ENCODE results near the gene SPPL3.
"Not testable (repeated sequence)": the region's sequence is repeated elsewhere in the genome, so short reads cannot be mapped to it uniquely, and the experiment has no call there.

SPPL3 gene

DNA sequence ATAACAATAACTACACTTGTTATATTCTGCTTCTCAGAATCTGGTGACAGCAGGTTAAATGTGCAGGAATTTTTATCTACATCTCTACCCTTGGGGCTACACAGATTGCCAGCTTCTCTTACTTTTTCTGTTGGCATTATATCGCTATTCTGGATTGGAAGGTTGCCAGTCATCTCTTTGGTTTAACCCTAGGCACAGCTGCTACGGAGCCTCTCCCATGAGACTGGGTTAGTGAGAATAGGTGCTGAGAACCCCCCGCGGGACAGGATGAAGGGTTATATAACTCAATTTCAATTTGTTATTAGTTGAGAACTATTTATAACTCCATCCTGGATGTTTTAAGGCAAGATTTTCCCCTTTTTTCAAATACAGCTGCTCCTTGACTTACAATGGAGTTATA is 105.5 kb downstream of the SPPL3 start:
- TF ChIP-seq, protein P1, sequence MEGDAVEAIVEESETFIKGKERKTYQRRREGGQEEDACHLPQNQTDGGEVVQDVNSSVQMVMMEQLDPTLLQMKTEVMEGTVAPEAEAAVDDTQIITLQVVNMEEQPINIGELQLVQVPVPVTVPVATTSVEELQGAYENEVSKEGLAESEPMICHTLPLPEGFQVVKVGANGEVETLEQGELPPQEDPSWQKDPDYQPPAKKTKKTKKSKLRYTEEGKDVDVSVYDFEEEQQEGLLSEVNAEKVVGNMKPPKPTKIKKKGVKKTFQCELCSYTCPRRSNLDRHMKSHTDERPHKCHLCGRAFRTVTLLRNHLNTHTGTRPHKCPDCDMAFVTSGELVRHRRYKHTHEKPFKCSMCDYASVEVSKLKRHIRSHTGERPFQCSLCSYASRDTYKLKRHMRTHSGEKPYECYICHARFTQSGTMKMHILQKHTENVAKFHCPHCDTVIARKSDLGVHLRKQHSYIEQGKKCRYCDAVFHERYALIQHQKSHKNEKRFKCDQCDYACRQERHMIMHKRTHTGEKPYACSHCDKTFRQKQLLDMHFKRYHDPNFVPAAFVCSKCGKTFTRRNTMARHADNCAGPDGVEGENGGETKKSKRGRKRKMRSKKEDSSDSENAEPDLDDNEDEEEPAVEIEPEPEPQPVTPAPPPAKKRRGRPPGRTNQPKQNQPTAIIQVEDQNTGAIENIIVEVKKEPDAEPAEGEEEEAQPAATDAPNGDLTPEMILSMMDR (IDR thresholded peaks at IDR 0.05; ENCODE audit: low read depth, low read length, missing control alignments), result no peak
- DNase-seq (ENCODE audit: low read depth), result no peak
- in situ Hi-C loops (cut with HindIII; ENCODE audit: low sequenced_read_pairs), result no loop called here
- H3K4me3 ChIP-seq (ENCODE audit: low read depth, low read length), result no peak overlapping the region

DNA sequence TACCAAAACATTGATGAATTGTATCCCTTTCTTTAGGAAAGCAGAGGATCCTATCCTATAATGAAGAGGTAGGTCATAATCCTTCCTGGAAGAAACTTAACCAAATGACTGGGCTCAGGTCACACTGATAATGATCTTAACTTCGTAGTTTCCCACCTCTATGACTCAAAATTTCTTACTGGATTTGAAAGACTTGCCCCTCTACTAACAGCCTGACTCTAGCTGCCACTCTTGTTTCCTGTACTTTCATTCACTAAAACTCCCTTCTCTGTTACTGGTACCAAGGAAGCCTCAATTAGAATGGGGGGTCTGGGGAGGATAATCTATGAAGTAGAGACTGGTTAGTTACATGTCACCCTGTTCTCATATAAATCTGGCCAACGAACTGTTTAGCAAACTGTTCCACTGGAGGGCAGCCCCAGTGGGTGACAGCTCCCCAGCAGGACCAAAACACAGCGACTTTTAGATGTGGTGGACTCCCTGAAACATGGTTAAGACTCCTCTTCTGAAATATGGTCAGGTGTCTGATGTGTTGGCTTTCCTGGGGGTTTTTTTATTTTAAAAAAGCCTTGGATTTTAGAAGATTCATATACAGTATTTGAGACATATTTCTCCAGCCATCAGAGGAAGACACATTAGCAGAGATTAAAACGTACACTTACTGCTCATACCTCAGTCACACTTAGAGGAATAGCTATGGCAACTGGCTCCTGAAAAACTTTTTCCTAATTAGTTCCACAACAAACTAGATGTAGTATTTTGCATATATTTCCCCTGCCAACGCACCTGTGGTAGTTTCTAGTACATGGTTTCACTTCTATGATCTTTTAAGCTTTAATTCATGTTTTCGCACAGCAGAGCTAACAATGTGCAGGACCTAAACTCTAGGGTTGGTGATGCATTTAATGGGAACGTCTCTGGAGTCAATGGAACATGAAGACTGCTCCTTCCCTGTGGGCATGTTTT is 106.2 kb downstream of the SPPL3 start:
- no peak overlapping the region for H3K4me3 ChIP-seq (ENCODE audit: low read depth, low read length)
- TF ChIP-seq, protein P1 (IDR thresholded peaks at IDR 0.05; ENCODE audit: low read depth, low read length, missing control alignments), result no peak
- no peak for DNase-seq (ENCODE audit: low read depth)
- in situ Hi-C loops (cut with HindIII; ENCODE audit: low sequenced_read_pairs), result no loop called here

DNA sequence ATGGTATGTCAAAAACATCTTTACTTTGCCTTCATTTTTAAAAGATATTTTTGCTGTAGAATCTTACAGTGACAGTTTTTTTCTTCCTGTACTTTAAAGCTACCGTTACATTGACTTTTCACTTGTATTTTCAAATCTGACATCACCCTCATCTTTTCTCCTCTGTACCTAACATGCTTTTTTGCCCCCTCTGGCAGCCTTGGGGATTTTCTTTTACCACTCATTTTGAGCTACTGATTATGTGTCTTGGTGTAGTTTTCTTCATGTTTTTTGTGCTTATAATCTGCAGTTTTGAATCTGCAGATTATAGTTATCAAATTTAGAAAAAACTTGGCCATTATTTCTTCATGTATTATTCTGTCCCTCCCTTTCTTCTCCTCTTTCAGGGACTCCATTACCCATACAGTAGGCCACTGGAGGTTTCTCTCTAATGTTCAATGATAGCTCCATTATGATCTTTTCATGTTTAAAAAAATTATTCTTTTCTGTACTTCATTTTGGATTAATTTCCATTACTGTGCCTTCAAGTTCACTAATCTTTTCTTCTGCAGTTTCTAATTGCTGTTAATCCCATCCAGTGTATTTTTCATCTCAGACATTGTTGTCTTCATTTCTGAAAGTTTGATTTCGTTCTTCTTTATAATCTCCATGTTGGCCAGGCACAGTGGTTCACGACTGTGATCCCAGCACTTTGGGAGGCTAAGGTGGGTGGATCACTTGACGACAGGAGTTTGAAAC is 108.5 kb downstream of the SPPL3 start:
- TF ChIP-seq, protein P1 (IDR thresholded peaks at IDR 0.05; ENCODE audit: low read depth, low read length, missing control alignments), result no peak
- in situ Hi-C loops (cut with HindIII; ENCODE audit: low sequenced_read_pairs), result no loop called here
- no peak overlapping the region for H3K4me3 ChIP-seq (ENCODE audit: low read depth, low read length)

DNA sequence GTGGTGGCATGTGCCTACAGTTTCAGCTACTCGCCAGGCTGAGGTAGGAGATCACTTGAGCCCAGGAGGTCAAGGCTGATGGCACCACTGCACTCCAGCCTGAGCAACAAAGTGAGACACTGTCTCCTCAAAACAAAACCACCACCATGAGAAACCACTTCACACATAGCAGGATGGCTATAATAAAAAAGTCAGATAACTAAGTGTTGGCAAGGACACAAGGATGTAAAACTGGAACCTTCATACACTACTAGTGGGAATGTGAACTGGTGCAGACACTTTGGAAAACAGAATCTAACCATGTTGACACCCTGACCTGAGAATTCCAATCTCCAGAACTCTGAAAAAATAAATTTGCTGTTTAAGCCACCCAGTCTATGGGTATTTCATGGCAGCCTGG is 110.8 kb downstream of the SPPL3 start:
- DNase-seq (ENCODE audit: low read depth), result no peak
- in situ Hi-C loops (cut with HindIII; ENCODE audit: low sequenced_read_pairs), result no loop called here
- TF ChIP-seq, protein P1 (IDR thresholded peaks at IDR 0.05; ENCODE audit: low read depth, low read length, missing control alignments), result no peak
- no peak overlapping the region for H3K4me3 ChIP-seq (ENCODE audit: low read depth, low read length)

More for the DNA sequence above, 108.5 kb downstream of the SPPL3 start:
- no peak for DNase-seq (ENCODE audit: low read depth)

DNA sequence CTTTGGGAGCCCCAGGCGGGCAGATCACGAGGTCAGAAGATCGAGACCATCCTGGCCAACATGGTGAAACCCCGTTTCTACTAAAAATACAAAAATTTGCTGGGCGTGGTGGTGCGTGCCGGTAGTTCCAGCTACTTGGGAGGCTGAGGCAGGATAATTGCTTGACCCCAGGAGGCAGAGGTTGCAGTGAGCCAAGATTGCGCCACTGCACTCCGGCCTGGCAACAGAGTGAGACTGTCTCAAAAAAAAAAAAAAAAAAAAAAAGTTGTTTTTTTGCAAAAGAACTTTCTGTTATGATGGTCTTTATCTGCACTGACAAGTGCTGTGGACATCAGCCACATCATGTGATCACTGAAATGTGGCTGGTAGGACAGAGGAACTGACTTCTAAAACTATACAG is 111.7 kb downstream of the SPPL3 start:
- in situ Hi-C loops (cut with HindIII; ENCODE audit: low sequenced_read_pairs); DNase-seq (ENCODE audit: low read depth): not testable (repeated sequence)

DNA sequence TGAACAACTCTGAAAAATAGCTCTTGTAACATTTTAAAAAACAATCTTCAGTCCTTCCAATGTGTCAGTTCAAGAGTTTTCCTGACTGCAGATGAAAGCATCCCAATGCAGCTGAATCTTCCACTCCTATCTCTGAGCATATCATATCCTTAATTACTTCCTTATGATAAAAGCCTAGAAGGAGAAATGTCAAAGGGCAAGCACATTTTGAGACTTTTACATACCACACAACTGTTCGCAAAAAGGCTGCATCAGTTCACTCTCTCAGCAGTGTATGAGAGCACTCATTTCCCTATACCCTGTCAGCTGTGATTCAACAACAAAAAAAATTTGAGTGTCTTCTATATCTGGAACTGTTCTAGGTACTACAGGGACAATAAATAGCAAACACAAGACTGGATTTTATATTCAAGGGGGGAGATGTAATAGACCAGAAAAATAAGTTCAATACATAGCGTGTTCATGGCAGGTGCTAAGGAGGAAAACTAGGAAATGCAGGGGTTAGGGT is 112.4 kb downstream of the SPPL3 start:
- TF ChIP-seq, protein P1 (IDR thresholded peaks at IDR 0.05; ENCODE audit: low read depth, low read length, missing control alignments), result no peak
- in situ Hi-C loops (cut with HindIII; ENCODE audit: low sequenced_read_pairs), result no loop called here
- H3K4me3 ChIP-seq (ENCODE audit: low read depth, low read length), result no peak overlapping the region
- DNase-seq (ENCODE audit: low read depth), result no peak

More for the DNA sequence above, 111.7 kb downstream of the SPPL3 start:
- H3K4me3 ChIP-seq (ENCODE audit: low read depth, low read length), result not testable (repeated sequence)

Data from astrocyte of the cerebellum (primary cell).